22Rv1 (cell line): ENCODE measurements around the gene ARF1.

Experiments used
- H3K27ac ChIP-seq: fragments of 450-650 bp; 2 replicates; pipeline ENCODE4 v1.5.1; 2017
- CTCF ChIP-seq: fragments of 450-650 bp; IDR thresholded peaks from 2 replicates; pipeline ENCODE4 v1.5.1; 2017; ENCODE audit warnings: mild to moderate bottlenecking
- ZFX ChIP-seq: fragments of 450-650 bp; IDR thresholded peaks from 2 replicates; pipeline ENCODE4 v1.6.1; 2017; ENCODE audit warnings: antibody characterized with exemption, borderline replicate concordance

The ARF1 gene

GRCh38 chr1:228139931-228140723, 57.6 kb downstream of the ARF1 start, which contains the start of gene GUK1:
Gene GUK1, plus strand, starts transcription at chr1:228140279. Its CDS starts 24 bp downstream, at chr1:228140303.
- H3K27ac ChIP-seq, result peak within 1 kb of the TSS; percentile 86

DNA sequence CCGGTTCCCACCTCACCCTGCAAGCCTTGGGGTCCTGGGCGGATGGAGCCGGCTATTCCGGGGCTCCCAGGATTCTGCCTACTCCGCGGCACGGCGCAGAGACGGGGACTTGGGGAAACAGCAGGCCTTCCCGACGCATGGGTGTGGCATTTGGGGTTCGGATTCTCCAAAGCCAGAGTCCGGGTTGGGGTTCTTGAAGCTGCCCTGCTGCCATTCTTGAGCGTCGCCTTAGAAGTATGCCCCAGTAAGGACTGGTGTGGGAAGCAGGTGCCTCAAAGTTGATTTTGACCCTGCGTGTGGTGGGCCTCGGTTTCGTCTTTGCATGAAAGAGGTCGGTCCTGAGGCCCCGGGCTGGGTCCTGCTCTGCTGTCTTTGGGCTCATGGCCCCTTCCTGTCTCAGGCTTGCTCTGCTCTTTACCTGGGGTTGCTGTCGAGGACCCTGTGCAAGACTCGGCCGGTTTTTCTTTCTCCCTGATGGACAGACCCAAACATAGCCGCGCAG, 58.3 kb downstream of the ARF1 start:
- TF ChIP-seq ZFX, result no peak
- no peak for TF ChIP-seq CTCF
- H3K27ac ChIP-seq, result peak overlapping the region; percentile 86

More at GRCh38 chr1:228139931-228140723, 57.6 kb downstream of the ARF1 start, which contains the start of gene GUK1:
- TF ChIP-seq CTCF (peak; percentile 51), ZFX (no peak)

GRCh38 chr1:228141226-228142044, 58.9 kb downstream of the ARF1 start:
- TF ChIP-seq CTCF, result no peak
- peak overlapping the region; percentile 86 for H3K27ac ChIP-seq

DNA sequence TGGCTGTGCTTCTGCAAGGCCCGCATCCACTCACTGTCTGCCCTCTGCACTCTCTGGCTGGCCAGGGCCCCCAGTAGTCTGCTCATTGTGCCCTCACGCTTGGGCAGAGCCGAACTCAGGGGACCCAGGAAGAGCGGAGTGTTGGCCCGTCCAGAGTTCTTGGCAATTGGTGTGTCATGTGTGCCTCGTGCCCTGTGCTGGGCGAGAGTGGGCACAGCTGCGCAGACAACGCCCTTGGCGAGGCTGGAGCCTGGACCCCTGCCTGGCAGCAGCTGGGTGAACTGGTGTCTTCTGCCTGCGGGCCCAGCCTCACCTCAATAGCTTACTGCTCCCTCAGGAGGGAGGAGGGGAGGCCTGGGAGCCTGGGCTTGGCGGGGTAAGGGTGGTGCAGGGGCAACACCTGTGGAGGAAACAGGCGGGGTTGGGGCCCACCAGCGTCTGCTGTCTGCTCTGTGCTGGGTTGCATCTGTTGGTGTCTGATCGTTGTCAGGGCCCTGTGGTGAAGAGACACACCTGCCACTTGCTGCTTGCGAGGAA, 59.7 kb downstream of the ARF1 start:
- TF ChIP-seq CTCF (no peak), ZFX (no peak)
- H3K27ac ChIP-seq, result 0 out of 2 replicates have a peak overlapping the region, but pooled peaks have one; percentile 86

GRCh38 chr1:228142701-228143136, 60.2 kb downstream of the ARF1 start:
- TF ChIP-seq CTCF (no peak), ZFX (no peak)
- no peak overlapping the region for H3K27ac ChIP-seq

GRCh38 chr1:228143480-228144192, 61.1 kb downstream of the ARF1 start:
- no peak overlapping the region for H3K27ac ChIP-seq
- TF ChIP-seq CTCF (no peak), ZFX (no peak)
